ENCODE measurements around the gene STK32A. TPM values are rescaled to one million over a fixed set of nuclear protein-coding genes. Genes with fewer than 3 reads are reported as not detected.

STK32A gene
- 0.34 and 0.47 TPM in 2 replicates for total RNA-seq

DNA sequence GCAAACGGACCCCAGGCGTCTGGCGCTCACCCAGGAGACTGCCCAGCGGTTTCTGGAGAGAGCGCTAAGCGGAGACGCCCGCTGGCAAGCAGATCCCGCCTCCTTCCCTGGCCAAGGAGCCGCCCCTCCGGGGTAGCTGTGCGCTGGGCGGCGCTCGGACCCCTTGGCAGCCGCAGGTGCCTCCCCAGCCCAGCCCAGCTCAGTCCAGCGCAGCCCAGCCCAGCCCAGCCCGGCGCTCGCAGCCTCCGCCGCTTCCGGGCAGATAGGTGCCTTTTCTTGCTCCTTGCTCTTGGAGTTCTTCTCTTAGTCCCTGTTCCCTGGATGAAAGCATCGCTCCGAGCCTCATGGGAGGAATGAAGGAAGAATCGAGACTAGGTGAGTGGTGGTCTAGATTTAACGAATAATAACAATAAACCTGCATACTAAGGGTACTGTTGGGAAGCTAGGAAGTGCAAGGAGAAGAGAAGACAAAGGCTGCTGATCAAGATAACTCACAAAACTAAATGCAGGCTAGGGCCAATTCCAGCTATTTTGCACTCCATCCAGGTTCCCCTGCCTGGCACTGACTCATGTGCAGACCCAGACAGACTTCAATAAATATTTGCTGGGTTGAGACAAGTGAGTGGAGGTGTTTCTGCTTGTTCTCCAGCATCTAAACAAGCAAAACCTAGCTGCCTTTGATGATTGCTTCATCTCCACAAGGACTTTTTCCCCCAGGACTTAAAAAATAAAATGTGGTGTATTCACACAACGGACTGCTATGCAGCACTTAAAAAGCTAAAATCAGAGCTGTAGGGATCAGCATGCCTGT is at the start of gene STK32A:
Gene STK32A (plus strand): TSS at position 202 of the 811 bp plus-strand sequence. CDS start 4,609 bp downstream, outside the sequence.

All from pericardium fibroblast (primary cell).